ENCODE measurements around the gene AGBL4.
A peak's percentile ranks its signal among the peaks of the same experiment; 100 is the strongest.

Gene AGBL4

GRCh38 chr1:48841461-48841860 lies 1182.3 kb downstream of the AGBL4 start:
- H3K27ac ChIP-seq: no peak overlapping the region
- H3K4me1 ChIP-seq: no peaks in the 10 kb centered on the region
- H3K27me3 ChIP-seq: no peaks in the 10 kb centered on the region
- no peak overlapping the region for H3K9ac ChIP-seq
- no peaks in the 10 kb centered on the region for H3K9me3 ChIP-seq
- H3K4me3 ChIP-seq: no peak overlapping the region
- H3K36me3 ChIP-seq: no peaks in the 10 kb centered on the region
- no peaks in the 10 kb centered on the region for H4K20me1 ChIP-seq
- no peak overlapping the region for H3K4me2 ChIP-seq
- no peak for TF ChIP-seq Cebpa-rat (IDR thresholded peaks at IDR 0.05)

GRCh38 chr1:48831120-48831978 lies 1192.4 kb downstream of the AGBL4 start:
- Histone ChIP-seq H3K4me3 (no peak overlapping the region), H3K9ac (no peak overlapping the region), H4K20me1 (no peaks in the 10 kb centered on the region), H3K27ac (no peak overlapping the region), H3K27me3 (no peaks in the 10 kb centered on the region), H3K4me1 (0 out of 2 replicates have a peak, but pooled peaks cover 4% of the 10 kb centered on the region), H3K36me3 (no peaks in the 10 kb centered on the region), H3K4me2 (no peak overlapping the region), H3K9me3 (no peaks in the 10 kb centered on the region)
- no peak for TF ChIP-seq Cebpa-rat (IDR thresholded peaks at IDR 0.05)

GRCh38 chr1:48830715-48831114 lies 1193.0 kb downstream of the AGBL4 start:
- Histone ChIP-seq H3K4me3 (no peak overlapping the region), H3K27me3 (no peaks in the 10 kb centered on the region), H3K4me2 (no peak overlapping the region), H3K9ac (no peak overlapping the region), H3K36me3 (no peaks in the 10 kb centered on the region), H3K9me3 (no peaks in the 10 kb centered on the region), H3K4me1 (0 out of 2 replicates have a peak, but pooled peaks cover 4% of the 10 kb centered on the region), H4K20me1 (no peaks in the 10 kb centered on the region), H3K27ac (no peak overlapping the region)
- no peak for TF ChIP-seq Cebpa-rat (IDR thresholded peaks at IDR 0.05)

GRCh38 chr1:48829446-48829845 lies 1194.3 kb downstream of the AGBL4 start:
- H3K4me1 ChIP-seq: 0 out of 2 replicates have a peak, but pooled peaks cover 4% of the 10 kb centered on the region
- H3K27ac ChIP-seq: no peak overlapping the region
- no peaks in the 10 kb centered on the region for H4K20me1 ChIP-seq
- no peak overlapping the region for H3K9ac ChIP-seq
- H3K4me3 ChIP-seq: no peak overlapping the region
- TF ChIP-seq Cebpa-rat (IDR thresholded peaks at IDR 0.05): no peak
- H3K4me2 ChIP-seq: no peak overlapping the region
- H3K9me3 ChIP-seq: no peaks in the 10 kb centered on the region
- H3K36me3 ChIP-seq: no peaks in the 10 kb centered on the region
- H3K27me3 ChIP-seq: no peaks in the 10 kb centered on the region

GRCh38 chr1:48823168-48823567 lies 1200.6 kb downstream of the AGBL4 start:
- Histone ChIP-seq H3K9ac (no peak overlapping the region), H3K27ac (no peak overlapping the region), H3K4me2 (no peak overlapping the region), H3K4me1 (no peaks in the 10 kb centered on the region), H3K36me3 (no peaks in the 10 kb centered on the region), H3K27me3 (no peaks in the 10 kb centered on the region), H4K20me1 (no peaks in the 10 kb centered on the region), H3K9me3 (no peaks in the 10 kb centered on the region), H3K4me3 (no peak overlapping the region)
- TF ChIP-seq Cebpa-rat (IDR thresholded peaks at IDR 0.05): no peak

- Histone ChIP-seq H3K4me3 (no peak overlapping the region), H3K4me1 (no peaks in the 10 kb centered on the region), H3K9me3 (no peaks in the 10 kb centered on the region), H3K4me2 (no peak overlapping the region), H4K20me1 (no peaks in the 10 kb centered on the region), H3K36me3 (no peaks in the 10 kb centered on the region), H3K27me3 (no peaks in the 10 kb centered on the region), H3K9ac (no peak overlapping the region), H3K27ac (no peak overlapping the region)
- TF ChIP-seq Cebpa-rat (IDR thresholded peaks at IDR 0.05): no peak
Measured at GRCh38 chr1:48820491-48820890, 1203.3 kb downstream of the AGBL4 start.

GRCh38 chr1:48817505-48818114 lies 1206.1 kb downstream of the AGBL4 start:
- H3K4me1 ChIP-seq: no peaks in the 10 kb centered on the region
- no peaks in the 10 kb centered on the region for H3K9me3 ChIP-seq
- no peak for TF ChIP-seq Cebpa-rat (IDR thresholded peaks at IDR 0.05)
- H3K9ac ChIP-seq: no peak overlapping the region
- no peaks in the 10 kb centered on the region for H3K27me3 ChIP-seq
- H4K20me1 ChIP-seq: no peaks in the 10 kb centered on the region
- no peak overlapping the region for H3K4me2 ChIP-seq
- H3K27ac ChIP-seq: no peak overlapping the region
- no peak overlapping the region for H3K4me3 ChIP-seq
- H3K36me3 ChIP-seq: no peaks in the 10 kb centered on the region

- Histone ChIP-seq H3K9me3 (no peaks in the 10 kb centered on the region), H4K20me1 (no peaks in the 10 kb centered on the region), H3K36me3 (no peaks in the 10 kb centered on the region), H3K27me3 (no peaks in the 10 kb centered on the region), H3K4me3 (no peak overlapping the region), H3K9ac (no peak overlapping the region), H3K4me1 (peaks cover 43% of the 10 kb centered on the region), H3K4me2 (peak overlapping the region; percentile 9; the same call in 1 of the 2 replicates), H3K27ac (no peak overlapping the region)
- no peak for TF ChIP-seq Cebpa-rat (IDR thresholded peaks at IDR 0.05)
Measured at GRCh38 chr1:48810740-48811139, 1213.0 kb downstream of the AGBL4 start.

- H3K4me3 ChIP-seq: no peak overlapping the region
- no peaks in the 10 kb centered on the region for H3K36me3 ChIP-seq
- H3K9ac ChIP-seq: no peak overlapping the region
- H4K20me1 ChIP-seq: no peaks in the 10 kb centered on the region
- no peak for TF ChIP-seq Cebpa-rat (IDR thresholded peaks at IDR 0.05)
- no peaks in the 10 kb centered on the region for H3K27me3 ChIP-seq
- H3K9me3 ChIP-seq: no peaks in the 10 kb centered on the region
- H3K4me1 ChIP-seq: peaks cover 46% of the 10 kb centered on the region
- peak overlapping the region; percentile 50; the same call in 1 of the 2 replicates for H3K27ac ChIP-seq
- H3K4me2 ChIP-seq: peak overlapping the region; percentile 56
Measured at GRCh38 chr1:48808496-48808895, 1215.3 kb downstream of the AGBL4 start.

All from BLaER1 (cell line).